Activated naive CD4-positive, alpha-beta T cell treated with anti-CD3 and anti-CD28 coated beads, Interleukin-2, amount 50 U/mL, for 16 hours (primary cell): ENCODE data around the gene STAP1.
"Not testable (repeated sequence)": the region's sequence is repeated elsewhere in the genome, so short reads cannot be mapped to it uniquely, and the experiment has no call there.

Experiments
- DNase-seq: peaks from one replicate; pipeline ENCODE4 v3.0.0-alpha.2; 2020

The STAP1 gene

GRCh38 chr4:67558493-67558892, at the start of gene STAP1:
Gene STAP1, plus strand, starts transcription at chr4:67558727. Its CDS starts 83 bp downstream, at chr4:67558810.
- no peak for DNase-seq

GRCh38 chr4:67512501-67512900, 46.0 kb upstream of the STAP1 start:
- DNase-seq, result no peak

- no peak for DNase-seq
Observed at GRCh38 chr4:67520141-67520540, 38.4 kb upstream of the STAP1 start.

- DNase-seq, result no peak
Observed at GRCh38 chr4:67521506-67521905, 37.0 kb upstream of the STAP1 start.

- DNase-seq, result no peak
Observed at GRCh38 chr4:67522230-67522629, 36.3 kb upstream of the STAP1 start.

GRCh38 chr4:67522851-67523671, 35.5 kb upstream of the STAP1 start:
- no peak for DNase-seq

GRCh38 chr4:67524140-67524539, 34.4 kb upstream of the STAP1 start:
- not testable (repeated sequence) for DNase-seq

- no peak for DNase-seq
Observed at GRCh38 chr4:67531379-67531962, 27.1 kb upstream of the STAP1 start.

GRCh38 chr4:67532397-67532796, 26.1 kb upstream of the STAP1 start:
- not testable (repeated sequence) for DNase-seq

- no peak for DNase-seq
Observed at GRCh38 chr4:67533112-67533511, 25.4 kb upstream of the STAP1 start.

- DNase-seq, result no peak
Observed at GRCh38 chr4:67535280-67535840, 23.2 kb upstream of the STAP1 start.

- no peak for DNase-seq
Observed at GRCh38 chr4:67539830-67540229, 18.7 kb upstream of the STAP1 start.

- no peak for DNase-seq
Observed at GRCh38 chr4:67542076-67542475, 16.5 kb upstream of the STAP1 start.

GRCh38 chr4:67545199-67546003, 13.1 kb upstream of the STAP1 start, which contains the start of gene CENPC:
Gene CENPC, minus strand, starts transcription at chr4:67545503. Its CDS starts 148 bp downstream, at chr4:67545355.
- DNase-seq, result peak; percentile 93

- no peak for DNase-seq
Observed at GRCh38 chr4:67546004-67546356, 12.5 kb upstream of the STAP1 start.

GRCh38 chr4:67546971-67547370, 11.6 kb upstream of the STAP1 start:
- DNase-seq, result no peak

- DNase-seq, result no peak
Observed at GRCh38 chr4:67549123-67549522, 9.4 kb upstream of the STAP1 start.

GRCh38 chr4:67550451-67550850, 8.1 kb upstream of the STAP1 start:
- DNase-seq, result no peak

GRCh38 chr4:67550857-67551256, 7.7 kb upstream of the STAP1 start:
- DNase-seq, result no peak

- not testable (repeated sequence) for DNase-seq
Observed at GRCh38 chr4:67552146-67552792, 6.3 kb upstream of the STAP1 start.

GRCh38 chr4:67554096-67554495, 4.4 kb upstream of the STAP1 start:
- DNase-seq, result no peak

- DNase-seq, result no peak
Observed at GRCh38 chr4:67555447-67555846, 3.1 kb upstream of the STAP1 start.

GRCh38 chr4:67556436-67556835, 2.1 kb upstream of the STAP1 start:
- DNase-seq, result no peak
